Psoas muscle (tissue), 8 donors: ENCODE data around the gene COX17. TPM values are rescaled to one million over a fixed set of nuclear protein-coding genes. Genes with fewer than 3 reads are reported as not detected.

ENCODE experiments used
- ATAC-seq, 4 donors: fragments of 200-7000 bp; cut with Tn5 transposase; one replicate each; pipeline ENCODE4 v1.9.1; 2020; ENCODE audit warnings: moderate library complexity in 3 of 4, mild to moderate bottlenecking in 2 of 4
- DNase-seq, 2 donors: peaks; one replicate each; pipeline ENCODE4 v3.0.0-alpha.2; 2020
- H3K27ac ChIP-seq: fragments of 200-600 bp; one replicate; pipeline ENCODE4 v1.8.0; 2022
- H3K27me3 ChIP-seq, 3 donors: fragments of 200-600 bp in 1 of 3; one replicate each; pipeline versions ENCODE4 v1.6.1 to v1.8.0; 2013 to 2022; ENCODE audit warnings: low read length in 2 of 3, mild to moderate bottlenecking in 2 of 3, moderate library complexity in 1 of 3; ENCODE audit not compliant: insufficient read depth in 3 of 3
- H3K36me3 ChIP-seq, 2 donors: fragments of 200-600 bp in 1 of 2; one replicate each; pipeline versions ENCODE4 v1.6.1 to v1.8.0; 2013 to 2022; ENCODE audit warnings: low read depth in 1 of 2, mild to moderate bottlenecking in 1 of 2, moderate library complexity in 1 of 2; ENCODE audit not compliant: insufficient read depth in 1 of 2
- H3K4me1 ChIP-seq: fragments of 200-600 bp; one replicate; pipeline ENCODE4 v1.8.0; 2022
- H3K4me3 ChIP-seq: fragments of 200-600 bp; one replicate; pipeline ENCODE4 v1.8.0; 2022; ENCODE audit warnings: mild to moderate bottlenecking
- H3K9me3 ChIP-seq: fragments of 200-600 bp; one replicate; pipeline ENCODE4 v1.8.0; 2022
- WGBS, 3 donors: extraction: QIAGEN DNeasy Blood & Tissue Kit; methylation state at CpG; one replicate each; pipeline versions ENCODE4 v1.1.6 to v1.1.7; 2013; 5-methylcytosine and 5-hydroxymethylcytosine counted together
- intact Hi-C, 2 donors: fragments of 100-400 bp; cut with DNase I; formaldehyde crosslinking; loops; one replicate each; pipeline versions ENCODE4 v1.11.0 to v1.14.2; 2022
- polyA plus RNA-seq, 3 donors: library from polyadenylated mRNA; stranded (reverse); fragments of 200-250 nt; gene quantifications; one replicate each; pipeline ENCODE4 v1.2.3, GENCODE V29; 2013
- total RNA-seq, 4 donors: library from RNA; stranded (reverse); fragmentation: NEBNext Ultra II Directional in 2 of 4; extraction: Animal tissue kit (Norgen Biotek cat#: 25700) in 2 of 4; gene quantifications; one replicate each; pipeline versions ENCODE4 v1.2.1 to v1.2.4, GENCODE V29; 2021 to 2023
- TF ChIP-seq, protein P1 (sequence below): fragments of 200-600 bp; IDR thresholded peaks from one replicate; pipeline ENCODE4 v1.8.0; 2022; ENCODE audit warnings: antibody characterized with exemption
- donor health status: healthy with polysubstance abuse.
- donor health status: DM: no; HTN: no; CAD: no; lungs with moderate emphysema.
- donor health status: Bipolar disorder and iron deficiency.
- donor health status: healthy.
- donor health status: DM: yes; HTN: yes; CAD: no.
- donor health status: DM: no; HTN: no; CAD: no.
- donor health status: DM: no; HTN: no; CAD: no.
- donor health status: DM: yes; HTN: yes; CAD: no.

COX17 gene
- total and polyA plus RNA-seq, 7 donors: 89.5 to 330 (median 166) TPM

DNA sequence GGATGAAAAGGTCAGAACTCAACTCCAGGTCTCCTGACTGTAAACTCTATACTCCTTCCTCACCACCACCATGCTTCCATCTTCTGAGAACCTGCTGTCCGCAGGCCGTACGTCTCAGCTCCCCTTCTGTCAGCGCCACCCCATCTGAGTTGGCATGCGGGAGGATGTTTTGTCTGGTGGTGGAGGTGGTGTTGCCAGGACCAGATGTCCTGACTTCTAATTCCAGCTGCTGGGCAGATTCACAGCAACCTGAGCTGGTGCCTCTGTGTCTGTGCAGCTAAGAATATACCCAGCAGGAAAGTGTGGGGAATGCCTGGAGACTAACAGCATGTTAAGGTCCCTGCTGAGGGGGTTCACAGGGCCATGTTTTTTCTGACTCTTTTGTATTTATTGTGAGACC lies 56.3 kb downstream of the COX17 start:
- Histone ChIP-seq H3K36me3 (no peaks in the 10 kb centered on the region), H3K4me3 (no peak overlapping the region), H3K27me3 (no peaks in the 10 kb centered on the region), H3K27ac (peak overlapping the region; percentile 69), H3K9me3 (no peaks in the 10 kb centered on the region), H3K4me1 (peaks cover 30% of the 10 kb centered on the region)
- peak; percentile 52 to 73 for DNase-seq
- WGBS, 3 donors: 38 to 53% (median 40%) methylated on average over 5 of the region's 5 CpGs
- TF ChIP-seq, protein P1, sequence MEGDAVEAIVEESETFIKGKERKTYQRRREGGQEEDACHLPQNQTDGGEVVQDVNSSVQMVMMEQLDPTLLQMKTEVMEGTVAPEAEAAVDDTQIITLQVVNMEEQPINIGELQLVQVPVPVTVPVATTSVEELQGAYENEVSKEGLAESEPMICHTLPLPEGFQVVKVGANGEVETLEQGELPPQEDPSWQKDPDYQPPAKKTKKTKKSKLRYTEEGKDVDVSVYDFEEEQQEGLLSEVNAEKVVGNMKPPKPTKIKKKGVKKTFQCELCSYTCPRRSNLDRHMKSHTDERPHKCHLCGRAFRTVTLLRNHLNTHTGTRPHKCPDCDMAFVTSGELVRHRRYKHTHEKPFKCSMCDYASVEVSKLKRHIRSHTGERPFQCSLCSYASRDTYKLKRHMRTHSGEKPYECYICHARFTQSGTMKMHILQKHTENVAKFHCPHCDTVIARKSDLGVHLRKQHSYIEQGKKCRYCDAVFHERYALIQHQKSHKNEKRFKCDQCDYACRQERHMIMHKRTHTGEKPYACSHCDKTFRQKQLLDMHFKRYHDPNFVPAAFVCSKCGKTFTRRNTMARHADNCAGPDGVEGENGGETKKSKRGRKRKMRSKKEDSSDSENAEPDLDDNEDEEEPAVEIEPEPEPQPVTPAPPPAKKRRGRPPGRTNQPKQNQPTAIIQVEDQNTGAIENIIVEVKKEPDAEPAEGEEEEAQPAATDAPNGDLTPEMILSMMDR: no peak
- peak; percentile 68 to 92 (median 86) for ATAC-seq
- intact Hi-C loops: no loop called here

Other genes starting within 250 kb of the COX17 start
- gene TMEM39A, start 213.8 kb downstream of the COX17 start, total RNA-seq: 10 to 100 TPM in 2 of 4 donors, 1 to 10 TPM in 2; 7.5 to 15.6 (median 10.1) TPM
- gene TMEM39A, start 213.8 kb downstream of the COX17 start, polyA plus RNA-seq: 10 to 100 TPM in 2 of 3 donors, 1 to 10 TPM in 1; 6.0 to 13.0 (median 11.0) TPM
- 1 to 10 TPM; 3.8 to 5.4 (median 4.4) TPM for gene POGLUT1, start 208.4 kb downstream of the COX17 start, total RNA-seq
- gene POGLUT1, start 208.4 kb downstream of the COX17 start, polyA plus RNA-seq: 1 to 10 TPM; 3.1 to 4.3 (median 3.3) TPM
- gene TIMMDC1, start 178.9 kb downstream of the COX17 start, total RNA-seq: 100 to 1,000 TPM; 147 to 198 (median 182) TPM
- gene TIMMDC1, start 178.9 kb downstream of the COX17 start, polyA plus RNA-seq: 100 to 1,000 TPM in 2 of 3 donors, 10 to 100 TPM in 1; 98.8 to 311 (median 197) TPM
- gene CD80, start 117.8 kb downstream of the COX17 start, total RNA-seq: under 1 TPM in 1 of 4 donors, not detected in 3; 0.22 TPM
- under 1 TPM in 2 of 3 donors, not detected in 1; 0.06 to 0.07 TPM for gene CD80, start 117.8 kb downstream of the COX17 start, polyA plus RNA-seq
- gene ADPRH, start 97.9 kb downstream of the COX17 start, total RNA-seq: 10 to 100 TPM; 12.6 to 16.9 (median 14.5) TPM
- 10 to 100 TPM in 2 of 3 donors, 1 to 10 TPM in 1; 5.2 to 16.6 (median 15.0) TPM for gene ADPRH, start 97.9 kb downstream of the COX17 start, polyA plus RNA-seq
- 10 to 100 TPM in 1 of 4 donors, 1 to 10 TPM in 3; 2.3 to 11.7 (median 5.8) TPM for gene PLA1A, start 79.5 kb downstream of the COX17 start, total RNA-seq
- 1 to 10 TPM; 1.1 to 2.5 (median 2.4) TPM for gene PLA1A, start 79.5 kb downstream of the COX17 start, polyA plus RNA-seq
- 100 to 1,000 TPM; 103 to 205 (median 149) TPM for gene POPDC2, start 16.8 kb downstream of the COX17 start, total RNA-seq
- 100 to 1,000 TPM in 1 of 3 donors, 10 to 100 TPM in 2; 30.7 to 140 (median 75.8) TPM for gene POPDC2, start 16.8 kb downstream of the COX17 start, polyA plus RNA-seq
- under 1 TPM in 3 of 4 donors, not detected in 1; 0.52 to 0.88 (median 0.57) TPM for gene CFAP91, start 25.6 kb upstream of the COX17 start, total RNA-seq
- under 1 TPM; 0.09 to 0.72 (median 0.13) TPM for gene CFAP91, start 25.6 kb upstream of the COX17 start, polyA plus RNA-seq
- not detected for gene NR1I2, start 104.7 kb upstream of the COX17 start, total RNA-seq
- under 1 TPM in 2 of 3 donors, not detected in 1; 0.03 to 0.05 TPM for gene NR1I2, start 104.7 kb upstream of the COX17 start, polyA plus RNA-seq